Keratinocyte (primary cell): Measurements from ENCODE around the gene CADM2. TPM values are rescaled to one million over a fixed set of nuclear protein-coding genes. Genes with fewer than 3 reads are reported as not detected.

ENCODE experiments used
- DNase-seq: peaks from one replicate; pipeline ENCODE4 v3.0.0-alpha.2; 2011; ENCODE audit warnings: low read depth, missing footprints, low spot score
- FAIRE-seq: peaks from 2 replicates; lab custom pipeline; 2011; peaks lifted over from hg19 to GRCh38; lab: Jason Lieb, UNC
- H2AFZ ChIP-seq: 2 replicates; pipeline ENCODE4 v1.6.0; 2012; ENCODE audit warnings: low read length, control low read depth, inconsistent platforms; ENCODE audit not compliant: control insufficient read depth
- H3K27ac ChIP-seq: 2 replicates; pipeline ENCODE4 v1.5.1; 2011; ENCODE audit warnings: low read length; ENCODE audit not compliant: control insufficient read depth, insufficient read depth
- H3K27me3 ChIP-seq: 3 replicates; pipeline ENCODE4 v1.6.0; 2011; ENCODE audit warnings: low read length; ENCODE audit not compliant: control insufficient read depth, insufficient read depth; ENCODE audit errors: extremely low read depth
- H3K36me3 ChIP-seq, 2 experiments: 2 replicates in 1 of 2; 3 replicates in 1 of 2; pipeline ENCODE4 v1.5.1; 2011; ENCODE audit warnings: low read length in 2 of 2, mild to moderate bottlenecking in 1 of 2; ENCODE audit not compliant: control insufficient read depth in 2 of 2, insufficient read depth in 2 of 2; ENCODE audit errors: extremely low read depth in 1 of 2
- H3K4me1 ChIP-seq: 3 replicates; pipeline ENCODE4 v1.5.1; 2011; ENCODE audit warnings: low read length; ENCODE audit not compliant: control insufficient read depth, insufficient read depth; ENCODE audit errors: extremely low read depth
- H3K4me2 ChIP-seq: 3 replicates; pipeline ENCODE4 v1.6.0; 2011; ENCODE audit warnings: low read depth, low read length; ENCODE audit not compliant: control insufficient read depth, insufficient read depth; ENCODE audit errors: extremely low read depth
- H3K4me3 ChIP-seq, 3 experiments: fragments of 200-600 bp in 1 of 3; sonication (generic) in 1 of 3; 2 replicates in 2 of 3; 3 replicates in 1 of 3; pipeline ENCODE4 v1.5.1; 2011 to 2016; ENCODE audit warnings: low read length in 3 of 3, mild to moderate bottlenecking in 3 of 3, control low read depth in 2 of 3, inconsistent platforms in 1 of 3, low read depth in 1 of 3, mixed read lengths in 1 of 3, mixed run types in 1 of 3, moderate library complexity in 1 of 3; ENCODE audit not compliant: control insufficient read depth in 2 of 3, insufficient read depth in 2 of 3; ENCODE audit errors: extremely low read depth in 1 of 3
- H3K79me2 ChIP-seq: 2 replicates; pipeline ENCODE4 v1.6.0; 2012; ENCODE audit warnings: low read length; ENCODE audit not compliant: control insufficient read depth, insufficient read depth
- H3K9ac ChIP-seq: 3 replicates; pipeline ENCODE4 v1.6.0; 2011; ENCODE audit warnings: low read length; ENCODE audit not compliant: control insufficient read depth, insufficient read depth; ENCODE audit errors: extremely low read depth
- H3K9me1 ChIP-seq: 3 replicates; pipeline ENCODE4 v1.6.0; 2011; ENCODE audit warnings: low read length; ENCODE audit not compliant: control insufficient read depth, insufficient read depth; ENCODE audit errors: extremely low read depth
- H3K9me3 ChIP-seq: 2 replicates; pipeline ENCODE4 v1.5.1; 2012; ENCODE audit warnings: low read depth, low read length; ENCODE audit not compliant: control insufficient read depth
- H4K20me1 ChIP-seq: 3 replicates; pipeline ENCODE4 v1.6.0; 2011; ENCODE audit warnings: low read length; ENCODE audit not compliant: control insufficient read depth, insufficient read depth; ENCODE audit errors: extremely low read depth
- EZH2 ChIP-seq: IDR thresholded peaks from one replicate; pipeline ENCODE4 v1.6.1; 2012; ENCODE audit warnings: inconsistent platforms, mild to moderate bottlenecking, low read length, moderate library complexity
- dilution Hi-C: fragments of 300-500 bp; cut with MboI; formaldehyde crosslinking; loops from one replicate; pipeline ENCODE4 v1.7.0; 2020; ENCODE audit warnings: low sequenced_read_pairs; ENCODE audit not compliant: extremely low pct_ligation_motif_present
- polyA plus RNA-seq, 5 experiments: library from polyadenylated mRNA; depleted of rRNA in 3 of 5; stranded (reverse) in 3 of 5; stranded (forward) in 1 of 5; unstranded in 1 of 5; fragments of >200 nt; gene quantifications; 1 replicate in 1 of 5; 2 replicates in 3 of 5; 3 replicates in 1 of 5; pipeline versions ENCODE4 v1.2.1 to v1.2.3, GENCODE V29; 2011 to 2012; ENCODE audit warnings: missing spikeins in 2 of 5, low read depth in 1 of 5, low replicate concordance in 1 of 5
- TF ChIP-seq, protein P1 (sequence below), 3 experiments: IDR thresholded peaks in 1 of 3; conservative IDR thresholded peaks in 1 of 3; optimal IDR thresholded peaks in 1 of 3; 2 replicates in 2 of 3; 3 replicates in 1 of 3; pipeline versions ENCODE3 to v1.5.1; 2011; ENCODE audit warnings: low read length in 3 of 3, mild to moderate bottlenecking in 3 of 3, moderate library complexity in 2 of 3, control low read depth in 1 of 3, inconsistent platforms in 1 of 3; ENCODE audit not compliant: insufficient read depth in 2 of 3; ENCODE audit errors: extremely low read depth in 1 of 3

The CADM2 gene
- polyA plus RNA-seq, 1 donor (not counting 4 experiments of a cell fraction or from before 2014, with no cell fraction given): not detected

DNA sequence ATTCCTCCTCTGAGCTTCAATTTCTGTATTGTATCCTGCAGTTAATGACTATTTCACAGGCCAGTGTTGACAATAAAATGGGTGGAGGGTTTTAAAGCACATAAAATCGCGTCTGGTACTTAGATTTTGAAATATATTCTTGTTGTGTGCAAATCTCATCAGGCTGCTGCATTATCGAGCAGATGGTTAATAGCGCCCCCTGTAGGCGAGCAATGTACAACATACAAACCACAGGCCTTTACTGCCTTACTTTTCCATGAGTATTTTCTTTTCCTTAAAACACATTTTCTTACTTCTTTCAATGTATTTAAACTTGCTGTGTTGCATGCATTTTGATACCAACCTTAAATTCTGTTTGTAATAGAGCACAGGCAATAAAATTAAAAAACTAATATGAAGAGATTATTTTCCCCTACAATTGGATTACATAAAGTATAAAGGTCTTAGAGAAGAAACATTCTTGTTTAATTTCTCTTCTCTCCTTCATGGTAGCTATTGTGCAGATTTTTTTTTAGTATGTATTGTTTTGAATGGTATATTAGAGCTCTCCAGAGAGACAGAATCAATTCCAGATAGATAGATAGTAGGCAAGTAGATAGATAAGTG is 608.4 kb downstream of the CADM2 start:
- no peaks in the 10 kb centered on the region for H3K4me1 ChIP-seq
- FAIRE-seq (no peak), DNase-seq (no peak)
- no peaks in the 10 kb centered on the region for H3K79me2 ChIP-seq
- H3K27me3 ChIP-seq: no peaks in the 10 kb centered on the region
- H3K4me3 ChIP-seq: no peak overlapping the region
- no peak overlapping the region for H3K9ac ChIP-seq
- no peak for TF ChIP-seq EZH2
- TF ChIP-seq, protein P1, sequence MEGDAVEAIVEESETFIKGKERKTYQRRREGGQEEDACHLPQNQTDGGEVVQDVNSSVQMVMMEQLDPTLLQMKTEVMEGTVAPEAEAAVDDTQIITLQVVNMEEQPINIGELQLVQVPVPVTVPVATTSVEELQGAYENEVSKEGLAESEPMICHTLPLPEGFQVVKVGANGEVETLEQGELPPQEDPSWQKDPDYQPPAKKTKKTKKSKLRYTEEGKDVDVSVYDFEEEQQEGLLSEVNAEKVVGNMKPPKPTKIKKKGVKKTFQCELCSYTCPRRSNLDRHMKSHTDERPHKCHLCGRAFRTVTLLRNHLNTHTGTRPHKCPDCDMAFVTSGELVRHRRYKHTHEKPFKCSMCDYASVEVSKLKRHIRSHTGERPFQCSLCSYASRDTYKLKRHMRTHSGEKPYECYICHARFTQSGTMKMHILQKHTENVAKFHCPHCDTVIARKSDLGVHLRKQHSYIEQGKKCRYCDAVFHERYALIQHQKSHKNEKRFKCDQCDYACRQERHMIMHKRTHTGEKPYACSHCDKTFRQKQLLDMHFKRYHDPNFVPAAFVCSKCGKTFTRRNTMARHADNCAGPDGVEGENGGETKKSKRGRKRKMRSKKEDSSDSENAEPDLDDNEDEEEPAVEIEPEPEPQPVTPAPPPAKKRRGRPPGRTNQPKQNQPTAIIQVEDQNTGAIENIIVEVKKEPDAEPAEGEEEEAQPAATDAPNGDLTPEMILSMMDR (optimal IDR thresholded peaks at IDR 0.05 in 1 of 3, IDR thresholded peaks at IDR 0.05 in 1 of 3, conservative IDR thresholded peaks at IDR 0.05 in 1 of 3; ENCODE audit: extremely low read depth in 1 of 3, insufficient read depth in 2 of 3, low read length in 3 of 3): peak in 2 of 3 experiments; percentile 4 to 36
- dilution Hi-C loops: no loop called here
- no peak overlapping the region for H2AFZ ChIP-seq
- no peak overlapping the region for H3K4me2 ChIP-seq
- no peaks in the 10 kb centered on the region for H4K20me1 ChIP-seq
- H3K9me1 ChIP-seq: no peaks in the 10 kb centered on the region
- H3K36me3 ChIP-seq: no peaks in the 10 kb centered on the region
- H3K9me3 ChIP-seq: no peaks in the 10 kb centered on the region
- H3K27ac ChIP-seq: no peak overlapping the region

DNA sequence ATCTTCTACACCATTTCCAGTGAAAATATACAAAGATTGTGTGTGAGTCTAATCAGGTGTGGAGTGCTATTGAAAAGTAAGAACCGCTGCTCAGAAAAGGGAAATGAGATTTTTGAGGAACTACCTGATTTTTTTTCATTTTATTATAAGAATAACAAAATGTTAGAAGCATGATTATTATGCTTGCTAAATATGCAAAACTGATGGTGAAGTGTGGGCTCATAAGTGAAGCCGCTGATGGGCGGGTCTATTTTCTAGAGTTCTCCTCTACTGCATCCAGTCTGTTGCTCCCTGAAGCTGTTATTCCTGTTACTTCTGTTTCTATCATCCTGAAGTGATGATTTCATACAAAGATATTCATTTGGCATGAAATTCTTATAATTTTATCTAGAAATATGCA is 612.0 kb downstream of the CADM2 start:
- DNase-seq (no peak), FAIRE-seq (no peak)
- no peak overlapping the region for H3K4me3 ChIP-seq
- H3K36me3 ChIP-seq: no peaks in the 10 kb centered on the region
- H3K9ac ChIP-seq: no peak overlapping the region
- H3K9me3 ChIP-seq: no peaks in the 10 kb centered on the region
- H3K27me3 ChIP-seq: no peaks in the 10 kb centered on the region
- H3K4me1 ChIP-seq: no peaks in the 10 kb centered on the region
- TF ChIP-seq, protein P1 (optimal IDR thresholded peaks at IDR 0.05 in 1 of 3, IDR thresholded peaks at IDR 0.05 in 1 of 3, conservative IDR thresholded peaks at IDR 0.05 in 1 of 3; ENCODE audit: extremely low read depth in 1 of 3, insufficient read depth in 2 of 3, low read length in 3 of 3): no peak
- TF ChIP-seq EZH2: no peak
- H3K79me2 ChIP-seq: no peaks in the 10 kb centered on the region
- no peak overlapping the region for H2AFZ ChIP-seq
- H3K27ac ChIP-seq: no peak overlapping the region
- dilution Hi-C loops: no loop called here
- no peaks in the 10 kb centered on the region for H4K20me1 ChIP-seq
- H3K4me2 ChIP-seq: no peak overlapping the region
- H3K9me1 ChIP-seq: no peaks in the 10 kb centered on the region
